GM23338 (cell line): ENCODE measurements around the gene MEF2D. TPM values are rescaled to one million over a fixed set of nuclear protein-coding genes. Genes with fewer than 3 reads are reported as not detected.

ENCODE experiments used
- ATAC-seq: fragments of 200-7000 bp; cut with Tn5 transposase; 3 replicates; pipeline ENCODE4 v1.9.1; 2020
- DNase-seq: peaks from one replicate; pipeline ENCODE4 v3.0.0-alpha.2; 2015; ENCODE audit warnings: low spot score
- H2AFZ ChIP-seq: fragments of 200-600 bp; sonication (generic); 2 replicates; pipeline ENCODE4 v1.8.0; 2016; ENCODE audit warnings: antibody characterized with exemption, mild to moderate bottlenecking, moderate library complexity
- H3F3A ChIP-seq: fragments of 200-600 bp; sonication (generic); replicated peaks from 2 replicates; pipeline ENCODE4 v1.8.0; 2017; ENCODE audit warnings: antibody characterized with exemption, mixed run types, low read depth
- H3K27ac ChIP-seq: fragments of 200-600 bp; sonication (generic); 2 replicates; pipeline ENCODE4 v1.6.1; 2016; ENCODE audit warnings: low read depth
- H3K27me3 ChIP-seq: fragments of 200-600 bp; sonication (generic); 2 replicates; pipeline ENCODE4 v1.8.0; 2016; ENCODE audit warnings: mild to moderate bottlenecking, mixed run types, moderate library complexity; ENCODE audit not compliant: insufficient read depth
- H3K36me3 ChIP-seq: fragments of 200-600 bp; sonication (generic); 2 replicates; pipeline ENCODE4 v1.8.0; 2016; ENCODE audit warnings: mild to moderate bottlenecking; ENCODE audit not compliant: insufficient read depth
- H3K4me1 ChIP-seq: fragments of 200-600 bp; sonication (generic); 2 replicates; pipeline ENCODE4 v1.8.0; 2016; ENCODE audit warnings: mild to moderate bottlenecking, moderate library complexity; ENCODE audit not compliant: insufficient read depth
- H3K4me2 ChIP-seq: fragments of 200-600 bp; sonication (generic); 2 replicates; pipeline ENCODE4 v1.7.1; 2017; ENCODE audit warnings: mixed run types
- H3K4me3 ChIP-seq: fragments of 200-600 bp; sonication (generic); 2 replicates; pipeline ENCODE4 v1.6.1; 2016; ENCODE audit warnings: mixed run types
- H3K79me2 ChIP-seq: fragments of 200-600 bp; sonication (generic); replicated peaks from 2 replicates; pipeline ENCODE4 v1.8.0; 2017; ENCODE audit warnings: mild to moderate bottlenecking; ENCODE audit not compliant: insufficient read depth
- H3K9me2 ChIP-seq: fragments of 200-600 bp; sonication (generic); 2 replicates; pipeline ENCODE4 v1.8.0; 2017; ENCODE audit not compliant: insufficient read depth
- H4K20me1 ChIP-seq: fragments of 200-600 bp; sonication (generic); replicated peaks from 2 replicates; pipeline ENCODE4 v1.8.0; 2017; ENCODE audit warnings: mild to moderate bottlenecking; ENCODE audit not compliant: insufficient read depth
- H3K27ac Mint-ChIP-seq: 2 replicates; pipeline ENCODE4 v1.8.0; 2020; ENCODE audit warnings: inconsistent platforms, mild to moderate bottlenecking, moderate library complexity, mixed read lengths
- H3K27me3 Mint-ChIP-seq: 3 replicates; pipeline ENCODE4 v1.8.0; 2022; ENCODE audit warnings: low read depth, mild to moderate bottlenecking, moderate library complexity, mixed read lengths, inconsistent platforms; ENCODE audit not compliant: insufficient read depth, poor library complexity
- H3K36me3 Mint-ChIP-seq: 3 replicates; pipeline ENCODE4 v1.8.0; 2021; ENCODE audit warnings: low read depth, mild to moderate bottlenecking, inconsistent platforms, moderate library complexity, mixed read lengths
- H3K4me1 Mint-ChIP-seq: 3 replicates; pipeline ENCODE4 v1.8.0; 2020; ENCODE audit warnings: mild to moderate bottlenecking, inconsistent platforms, mixed read lengths
- H3K4me3 Mint-ChIP-seq: 3 replicates; pipeline ENCODE4 v1.8.0; 2021; ENCODE audit warnings: moderate library complexity, mild to moderate bottlenecking, inconsistent platforms, mixed read lengths
- H3K9me3 Mint-ChIP-seq: 3 replicates; pipeline ENCODE4 v1.8.0; 2020; ENCODE audit warnings: moderate library complexity, mild to moderate bottlenecking, inconsistent platforms, mixed read lengths
- EZH2 ChIP-seq: fragments of 200-600 bp; sonication (generic); IDR thresholded peaks from one replicate; pipeline ENCODE4 v1.8.0; 2017; ENCODE audit warnings: antibody characterized with exemption, mild to moderate bottlenecking, low read depth; ENCODE audit not compliant: unreplicated experiment
- polyA plus RNA-seq: library from polyadenylated mRNA; unstranded; fragments of >200 nt; fragmentation: Nextera tagmentation; extraction: Ambion mirVana; gene quantifications from 2 replicates; pipeline ENCODE4 v1.2.1, GENCODE V29; 2016
- total RNA-seq: library from RNA; depleted of rRNA; stranded (reverse); fragments of >200 nt; shearing (Covaris generic); gene quantifications from 2 replicates; pipeline ENCODE4 v1.2.3, GENCODE V29; 2014
- TF ChIP-seq, protein P1 (sequence below): fragments of 250-450 bp; sonication (Bioruptor Pico); IDR thresholded peaks from 2 replicates; pipeline ENCODE4 v1.5.0; 2020; ENCODE audit warnings: mild to moderate bottlenecking, moderate library complexity
- TF ChIP-seq, protein P2 (sequence below): IDR thresholded peaks from one replicate; pipeline ENCODE4 v1.6.1; 2018; ENCODE audit warnings: antibody characterized with exemption; ENCODE audit not compliant: unreplicated experiment
- TF ChIP-seq, protein P3 (sequence below): IDR thresholded peaks from 2 replicates; pipeline ENCODE4 v1.6.1; 2016; ENCODE audit warnings: antibody characterized with exemption

Gene MEF2D
- total and polyA plus RNA-seq, 2 experiments from 2014 or later, result 10.6 to 15.5 TPM

DNA sequence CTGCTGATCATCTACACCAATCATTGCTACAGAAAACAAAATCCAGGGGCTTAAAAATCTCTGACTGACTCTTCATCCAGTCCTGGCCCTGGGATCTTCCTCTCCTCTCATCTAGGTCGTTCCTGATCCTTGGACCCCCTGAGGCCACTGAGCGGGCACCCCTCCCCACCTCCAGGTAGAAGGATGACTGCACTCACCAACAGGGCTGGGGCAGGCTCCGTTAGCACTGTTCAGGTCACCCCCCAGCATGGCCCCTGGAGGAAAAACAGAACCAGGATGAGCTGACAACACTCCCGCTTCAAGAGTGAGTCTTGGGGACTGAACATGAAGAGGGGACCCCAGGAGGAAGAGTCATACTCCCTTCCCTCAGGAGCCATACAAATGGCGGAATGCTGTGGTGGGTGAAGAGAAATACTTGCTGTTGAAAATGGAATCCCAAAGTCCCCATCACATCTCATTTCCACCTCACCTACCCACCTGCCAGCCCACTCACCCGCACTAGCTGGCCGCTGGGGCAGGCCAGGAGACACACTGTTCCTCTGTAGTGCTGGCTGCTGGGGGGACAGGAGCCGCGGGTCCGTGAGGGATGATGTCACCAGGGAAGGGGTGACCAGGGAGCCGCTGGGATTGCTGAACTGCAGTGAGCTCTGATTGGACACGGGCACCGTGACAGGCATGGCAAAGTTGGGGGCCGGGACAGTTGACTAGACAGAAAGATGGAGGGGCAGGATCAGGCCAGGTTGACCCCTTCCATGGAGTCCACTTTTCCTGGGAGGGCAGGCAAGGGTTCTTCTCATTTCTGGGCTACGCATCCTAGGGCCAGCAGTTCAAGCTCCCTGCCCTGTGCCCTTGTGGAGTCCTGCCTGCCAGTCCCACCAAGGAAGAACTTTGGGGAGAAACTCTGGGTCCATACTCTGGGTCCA, 21.2 kb downstream of the MEF2D start (continued):
- TF ChIP-seq, protein P1, sequence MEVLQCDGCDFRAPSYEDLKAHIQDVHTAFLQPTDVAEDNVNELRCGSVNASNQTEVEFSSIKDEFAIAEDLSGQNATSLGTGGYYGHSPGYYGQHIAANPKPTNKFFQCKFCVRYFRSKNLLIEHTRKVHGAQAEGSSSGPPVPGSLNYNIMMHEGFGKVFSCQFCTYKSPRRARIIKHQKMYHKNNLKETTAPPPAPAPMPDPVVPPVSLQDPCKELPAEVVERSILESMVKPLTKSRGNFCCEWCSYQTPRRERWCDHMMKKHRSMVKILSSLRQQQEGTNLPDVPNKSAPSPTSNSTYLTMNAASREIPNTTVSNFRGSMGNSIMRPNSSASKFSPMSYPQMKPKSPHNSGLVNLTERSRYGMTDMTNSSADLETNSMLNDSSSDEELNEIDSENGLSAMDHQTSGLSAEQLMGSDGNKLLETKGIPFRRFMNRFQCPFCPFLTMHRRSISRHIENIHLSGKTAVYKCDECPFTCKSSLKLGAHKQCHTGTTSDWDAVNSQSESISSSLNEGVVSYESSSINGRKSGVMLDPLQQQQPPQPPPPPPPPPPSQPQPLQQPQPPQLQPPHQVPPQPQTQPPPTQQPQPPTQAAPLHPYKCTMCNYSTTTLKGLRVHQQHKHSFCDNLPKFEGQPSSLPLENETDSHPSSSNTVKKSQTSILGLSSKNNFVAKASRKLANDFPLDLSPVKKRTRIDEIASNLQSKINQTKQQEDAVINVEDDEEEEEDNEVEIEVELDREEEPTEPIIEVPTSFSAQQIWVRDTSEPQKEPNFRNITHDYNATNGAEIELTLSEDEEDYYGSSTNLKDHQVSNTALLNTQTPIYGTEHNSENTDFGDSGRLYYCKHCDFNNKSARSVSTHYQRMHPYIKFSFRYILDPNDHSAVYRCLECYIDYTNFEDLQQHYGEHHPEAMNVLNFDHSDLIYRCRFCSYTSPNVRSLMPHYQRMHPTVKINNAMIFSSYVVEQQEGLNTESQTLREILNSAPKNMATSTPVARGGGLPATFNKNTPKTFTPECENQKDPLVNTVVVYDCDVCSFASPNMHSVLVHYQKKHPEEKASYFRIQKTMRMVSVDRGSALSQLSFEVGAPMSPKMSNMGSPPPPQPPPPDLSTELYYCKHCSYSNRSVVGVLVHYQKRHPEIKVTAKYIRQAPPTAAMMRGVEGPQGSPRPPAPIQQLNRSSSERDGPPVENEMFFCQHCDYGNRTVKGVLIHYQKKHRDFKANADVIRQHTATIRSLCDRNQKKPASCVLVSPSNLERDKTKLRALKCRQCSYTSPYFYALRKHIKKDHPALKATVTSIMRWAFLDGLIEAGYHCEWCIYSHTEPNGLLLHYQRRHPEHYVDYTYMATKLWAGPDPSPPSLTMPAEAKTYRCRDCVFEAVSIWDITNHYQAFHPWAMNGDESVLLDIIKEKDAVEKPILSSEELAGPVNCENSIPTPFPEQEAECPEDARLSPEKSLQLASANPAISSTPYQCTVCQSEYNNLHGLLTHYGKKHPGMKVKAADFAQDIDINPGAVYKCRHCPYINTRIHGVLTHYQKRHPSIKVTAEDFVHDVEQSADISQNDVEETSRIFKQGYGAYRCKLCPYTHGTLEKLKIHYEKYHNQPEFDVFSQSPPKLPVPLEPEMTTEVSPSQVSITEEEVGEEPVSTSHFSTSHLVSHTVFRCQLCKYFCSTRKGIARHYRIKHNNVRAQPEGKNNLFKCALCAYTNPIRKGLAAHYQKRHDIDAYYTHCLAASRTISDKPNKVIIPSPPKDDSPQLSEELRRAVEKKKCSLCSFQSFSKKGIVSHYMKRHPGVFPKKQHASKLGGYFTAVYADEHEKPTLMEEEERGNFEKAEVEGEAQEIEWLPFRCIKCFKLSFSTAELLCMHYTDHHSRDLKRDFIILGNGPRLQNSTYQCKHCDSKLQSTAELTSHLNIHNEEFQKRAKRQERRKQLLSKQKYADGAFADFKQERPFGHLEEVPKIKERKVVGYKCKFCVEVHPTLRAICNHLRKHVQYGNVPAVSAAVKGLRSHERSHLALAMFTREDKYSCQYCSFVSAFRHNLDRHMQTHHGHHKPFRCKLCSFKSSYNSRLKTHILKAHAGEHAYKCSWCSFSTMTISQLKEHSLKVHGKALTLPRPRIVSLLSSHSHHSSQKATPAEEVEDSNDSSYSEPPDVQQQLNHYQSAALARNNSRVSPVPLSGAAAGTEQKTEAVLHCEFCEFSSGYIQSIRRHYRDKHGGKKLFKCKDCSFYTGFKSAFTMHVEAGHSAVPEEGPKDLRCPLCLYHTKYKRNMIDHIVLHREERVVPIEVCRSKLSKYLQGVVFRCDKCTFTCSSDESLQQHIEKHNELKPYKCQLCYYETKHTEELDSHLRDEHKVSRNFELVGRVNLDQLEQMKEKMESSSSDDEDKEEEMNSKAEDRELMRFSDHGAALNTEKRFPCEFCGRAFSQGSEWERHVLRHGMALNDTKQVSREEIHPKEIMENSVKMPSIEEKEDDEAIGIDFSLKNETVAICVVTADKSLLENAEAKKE, result no peak
- TF ChIP-seq, protein P2, sequence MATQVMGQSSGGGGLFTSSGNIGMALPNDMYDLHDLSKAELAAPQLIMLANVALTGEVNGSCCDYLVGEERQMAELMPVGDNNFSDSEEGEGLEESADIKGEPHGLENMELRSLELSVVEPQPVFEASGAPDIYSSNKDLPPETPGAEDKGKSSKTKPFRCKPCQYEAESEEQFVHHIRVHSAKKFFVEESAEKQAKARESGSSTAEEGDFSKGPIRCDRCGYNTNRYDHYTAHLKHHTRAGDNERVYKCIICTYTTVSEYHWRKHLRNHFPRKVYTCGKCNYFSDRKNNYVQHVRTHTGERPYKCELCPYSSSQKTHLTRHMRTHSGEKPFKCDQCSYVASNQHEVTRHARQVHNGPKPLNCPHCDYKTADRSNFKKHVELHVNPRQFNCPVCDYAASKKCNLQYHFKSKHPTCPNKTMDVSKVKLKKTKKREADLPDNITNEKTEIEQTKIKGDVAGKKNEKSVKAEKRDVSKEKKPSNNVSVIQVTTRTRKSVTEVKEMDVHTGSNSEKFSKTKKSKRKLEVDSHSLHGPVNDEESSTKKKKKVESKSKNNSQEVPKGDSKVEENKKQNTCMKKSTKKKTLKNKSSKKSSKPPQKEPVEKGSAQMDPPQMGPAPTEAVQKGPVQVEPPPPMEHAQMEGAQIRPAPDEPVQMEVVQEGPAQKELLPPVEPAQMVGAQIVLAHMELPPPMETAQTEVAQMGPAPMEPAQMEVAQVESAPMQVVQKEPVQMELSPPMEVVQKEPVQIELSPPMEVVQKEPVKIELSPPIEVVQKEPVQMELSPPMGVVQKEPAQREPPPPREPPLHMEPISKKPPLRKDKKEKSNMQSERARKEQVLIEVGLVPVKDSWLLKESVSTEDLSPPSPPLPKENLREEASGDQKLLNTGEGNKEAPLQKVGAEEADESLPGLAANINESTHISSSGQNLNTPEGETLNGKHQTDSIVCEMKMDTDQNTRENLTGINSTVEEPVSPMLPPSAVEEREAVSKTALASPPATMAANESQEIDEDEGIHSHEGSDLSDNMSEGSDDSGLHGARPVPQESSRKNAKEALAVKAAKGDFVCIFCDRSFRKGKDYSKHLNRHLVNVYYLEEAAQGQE, result no peak

DNA sequence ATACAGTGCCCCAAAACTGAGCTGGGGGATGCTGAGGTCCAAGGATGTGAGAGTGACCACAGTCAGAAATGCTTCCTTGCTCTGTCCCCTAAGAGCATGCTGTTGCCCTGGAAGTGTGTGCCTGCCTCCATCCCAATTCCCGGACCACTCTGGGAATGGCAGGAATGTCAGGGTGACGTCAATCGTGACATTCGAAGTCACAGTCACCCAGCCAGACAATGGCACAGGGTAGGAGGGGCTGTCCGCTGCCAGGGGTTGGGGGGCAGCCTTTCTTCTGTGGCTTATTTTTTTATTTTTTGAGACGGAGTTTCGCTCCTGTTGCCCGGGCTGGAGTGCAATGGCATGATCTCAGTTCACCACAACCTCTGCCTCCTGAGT, 22.3 kb downstream of the MEF2D start:
- H3K4me1 Mint-ChIP-seq, result peaks cover 37% of the 10 kb centered on the region
- peaks cover 65% of the 10 kb centered on the region for H3K36me3 Mint-ChIP-seq
- ATAC-seq, result no peak

More for the DNA sequence above, 22.3 kb downstream of the MEF2D start:
- peaks cover 30% of the 10 kb centered on the region for H3K27me3 Mint-ChIP-seq
- Histone ChIP-seq H3F3A (peaks cover 17% of the 10 kb centered on the region; the same call in 1 of the 2 replicates), H3K4me2 (no peak overlapping the region), H3K79me2 (no peaks in the 10 kb centered on the region), H3K27ac (no peak overlapping the region), H3K4me3 (no peak overlapping the region), H2AFZ (no peak overlapping the region), H3K4me1 (peaks cover 19% of the 10 kb centered on the region), H3K27me3 (no peaks in the 10 kb centered on the region), H3K36me3 (peaks cover 10% of the 10 kb centered on the region; the same call in 1 of the 2 replicates), H4K20me1 (no peaks in the 10 kb centered on the region; the same call in 1 of the 2 replicates), H3K9me2 (no peaks in the 10 kb centered on the region)
- H3K27ac Mint-ChIP-seq, result no peak overlapping the region
- DNase-seq, result no peak
- H3K4me3 Mint-ChIP-seq, result no peak overlapping the region
- TF ChIP-seq, protein P3, sequence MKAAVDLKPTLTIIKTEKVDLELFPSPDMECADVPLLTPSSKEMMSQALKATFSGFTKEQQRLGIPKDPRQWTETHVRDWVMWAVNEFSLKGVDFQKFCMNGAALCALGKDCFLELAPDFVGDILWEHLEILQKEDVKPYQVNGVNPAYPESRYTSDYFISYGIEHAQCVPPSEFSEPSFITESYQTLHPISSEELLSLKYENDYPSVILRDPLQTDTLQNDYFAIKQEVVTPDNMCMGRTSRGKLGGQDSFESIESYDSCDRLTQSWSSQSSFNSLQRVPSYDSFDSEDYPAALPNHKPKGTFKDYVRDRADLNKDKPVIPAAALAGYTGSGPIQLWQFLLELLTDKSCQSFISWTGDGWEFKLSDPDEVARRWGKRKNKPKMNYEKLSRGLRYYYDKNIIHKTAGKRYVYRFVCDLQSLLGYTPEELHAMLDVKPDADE, result no peak
- no peak for TF ChIP-seq EZH2
- H3K9me3 Mint-ChIP-seq, result no peaks in the 10 kb centered on the region
